ENCODE measurements around the gene CAMK2B. TPM values are rescaled to one million over a fixed set of nuclear protein-coding genes. Genes with fewer than 3 reads are reported as not detected.

CAMK2B gene
- total RNA-seq, 1 experiment from 2014 or later, result 0.34 TPM

- no peaks in the 10 kb centered on the region for H3K36me3 ChIP-seq (ENCODE audit: control insufficient read depth in 1 of 2, insufficient read depth in 2 of 2, low read length in 2 of 2)
- H3K4me1 ChIP-seq (ENCODE audit: control insufficient read depth in 1 of 2, insufficient read depth in 2 of 2, low read length in 2 of 2), result no peaks in the 10 kb centered on the region
- no peaks in the 10 kb centered on the region; the same call in 1 of the 2 replicates for H3K9me2 ChIP-seq (ENCODE audit: insufficient read depth)
- no peak overlapping the region for H3K4me2 ChIP-seq (ENCODE audit: low read length)
- ChIA-PET POLR2A (no interaction called here), CTCF (no interaction called here), RAD21 (ENCODE audit: low non-redundant PET in 1 of 2, low total read pairs in 2 of 2, uncharacterized antibody in 2 of 2, unreplicated experiment in 2 of 2) (no interaction called here)
- no peaks in the 10 kb centered on the region for H3K79me2 ChIP-seq (ENCODE audit: insufficient read depth, low read length)
- no peak for ATAC-seq
- H3K27me3 ChIP-seq (ENCODE audit: insufficient read depth, low read length), result peaks cover 11% of the 10 kb centered on the region; the same call in 1 of the 2 replicates
- H2AFZ ChIP-seq (ENCODE audit: low read depth, low read length, poor library complexity, severe bottlenecking), result no peak overlapping the region
- DNase-seq (ENCODE audit: low read depth, low spot score), result no peak
- H3K4me3 ChIP-seq (replicated peaks in 1 of 2; ENCODE audit: low read depth in 1 of 2, low read length in 2 of 2), result no peak overlapping the region
- no peak overlapping the region for H3K9ac ChIP-seq (ENCODE audit: low read length)
- no peak overlapping the region for H3K27ac ChIP-seq (ENCODE audit: low read depth, low read length)
- no peak for TF ChIP-seq EGR1 (IDR thresholded peaks at IDR 0.05; ENCODE audit: low read depth)
- no peak for TF ChIP-seq ZNF274 (IDR thresholded peaks at IDR 0.05; ENCODE audit: low read depth, low read length)
- no peak for TF ChIP-seq REST (IDR thresholded peaks at IDR 0.05; ENCODE audit: low read depth)
- no peak for TF ChIP-seq SIN3A (IDR thresholded peaks at IDR 0.05; ENCODE audit: low read depth)
- no peak for TF ChIP-seq SP1 (IDR thresholded peaks at IDR 0.05; ENCODE audit: low read depth)
- no peak for TF ChIP-seq CBX3 (IDR thresholded peaks at IDR 0.05; ENCODE audit: low read depth)
- TF ChIP-seq, protein P1, sequence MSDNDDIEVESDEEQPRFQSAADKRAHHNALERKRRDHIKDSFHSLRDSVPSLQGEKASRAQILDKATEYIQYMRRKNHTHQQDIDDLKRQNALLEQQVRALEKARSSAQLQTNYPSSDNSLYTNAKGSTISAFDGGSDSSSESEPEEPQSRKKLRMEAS (IDR thresholded peaks at IDR 0.05), result no peak
- TF ChIP-seq CEBPB (IDR thresholded peaks at IDR 0.05; ENCODE audit: low read depth), result no peak
- TF ChIP-seq, protein P2, sequence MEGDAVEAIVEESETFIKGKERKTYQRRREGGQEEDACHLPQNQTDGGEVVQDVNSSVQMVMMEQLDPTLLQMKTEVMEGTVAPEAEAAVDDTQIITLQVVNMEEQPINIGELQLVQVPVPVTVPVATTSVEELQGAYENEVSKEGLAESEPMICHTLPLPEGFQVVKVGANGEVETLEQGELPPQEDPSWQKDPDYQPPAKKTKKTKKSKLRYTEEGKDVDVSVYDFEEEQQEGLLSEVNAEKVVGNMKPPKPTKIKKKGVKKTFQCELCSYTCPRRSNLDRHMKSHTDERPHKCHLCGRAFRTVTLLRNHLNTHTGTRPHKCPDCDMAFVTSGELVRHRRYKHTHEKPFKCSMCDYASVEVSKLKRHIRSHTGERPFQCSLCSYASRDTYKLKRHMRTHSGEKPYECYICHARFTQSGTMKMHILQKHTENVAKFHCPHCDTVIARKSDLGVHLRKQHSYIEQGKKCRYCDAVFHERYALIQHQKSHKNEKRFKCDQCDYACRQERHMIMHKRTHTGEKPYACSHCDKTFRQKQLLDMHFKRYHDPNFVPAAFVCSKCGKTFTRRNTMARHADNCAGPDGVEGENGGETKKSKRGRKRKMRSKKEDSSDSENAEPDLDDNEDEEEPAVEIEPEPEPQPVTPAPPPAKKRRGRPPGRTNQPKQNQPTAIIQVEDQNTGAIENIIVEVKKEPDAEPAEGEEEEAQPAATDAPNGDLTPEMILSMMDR (IDR thresholded peaks at IDR 0.05 in 2 of 3, conservative IDR thresholded peaks at IDR 0.05 in 1 of 3; ENCODE audit: borderline replicate concordance in 1 of 3, insufficient read depth in 1 of 3, low read depth in 2 of 3, low read length in 2 of 3), result no peak
- no peak for TF ChIP-seq ZFX (IDR thresholded peaks at IDR 0.05)
- no peak for TF ChIP-seq POLR2AphosphoS5 (IDR thresholded peaks at IDR 0.05; ENCODE audit: low read depth, low read length)
- no peak for TF ChIP-seq EZH2 (IDR thresholded peaks at IDR 0.05)
- TF ChIP-seq ZBTB33 (IDR thresholded peaks at IDR 0.05; ENCODE audit: extremely low read depth, insufficient replicate concordance, low read length), result no peak
- no peak for TF ChIP-seq ATF3 (IDR thresholded peaks at IDR 0.05)
- TF ChIP-seq SRF (IDR thresholded peaks at IDR 0.05; ENCODE audit: low read depth), result no peak
- TF ChIP-seq FOSL1 (IDR thresholded peaks at IDR 0.05; ENCODE audit: low read depth), result no peak
- no peak for TF ChIP-seq TCF7L2 (IDR thresholded peaks at IDR 0.05; ENCODE audit: borderline replicate concordance, extremely low read depth, insufficient read depth, insufficient read length)
- H3K9me3 ChIP-seq (ENCODE audit: control insufficient read depth in 1 of 2, insufficient read depth in 1 of 2, low read depth in 1 of 2, low read length in 2 of 2), result no peaks in the 10 kb centered on the region
- intact Hi-C loops (cut with micrococcal nuclease), result no loop called here
- no TSS peak for BruUV-seq (replicated peaks)
- H4K20me1 ChIP-seq (ENCODE audit: insufficient read depth), result no peaks in the 10 kb centered on the region
Measured at GRCh38 chr7:44372560-44373417, 47.4 kb upstream of the CAMK2B start.
